Fibroblast of lung (primary cell): ENCODE measurements around the gene COPS4.

ENCODE experiments used
- EZH2 ChIP-seq: IDR thresholded peaks from 2 replicates; pipeline ENCODE4 v1.5.1; 2012; ENCODE audit warnings: low read length, control low read depth, mild to moderate bottlenecking; ENCODE audit errors: missing control alignments
- TF ChIP-seq, protein P1 (sequence below), 2 donors: IDR thresholded peaks in 1 of 2; conservative IDR thresholded peaks in 1 of 2; 1 replicate in 1 of 2; 2 replicates in 1 of 2; pipeline ENCODE4 v1.5.1; 2011 to 2012; ENCODE audit warnings: low read length in 2 of 2, control low read depth in 1 of 2, inconsistent platforms in 1 of 2, low read depth in 1 of 2, mild to moderate bottlenecking in 1 of 2

DNA sequence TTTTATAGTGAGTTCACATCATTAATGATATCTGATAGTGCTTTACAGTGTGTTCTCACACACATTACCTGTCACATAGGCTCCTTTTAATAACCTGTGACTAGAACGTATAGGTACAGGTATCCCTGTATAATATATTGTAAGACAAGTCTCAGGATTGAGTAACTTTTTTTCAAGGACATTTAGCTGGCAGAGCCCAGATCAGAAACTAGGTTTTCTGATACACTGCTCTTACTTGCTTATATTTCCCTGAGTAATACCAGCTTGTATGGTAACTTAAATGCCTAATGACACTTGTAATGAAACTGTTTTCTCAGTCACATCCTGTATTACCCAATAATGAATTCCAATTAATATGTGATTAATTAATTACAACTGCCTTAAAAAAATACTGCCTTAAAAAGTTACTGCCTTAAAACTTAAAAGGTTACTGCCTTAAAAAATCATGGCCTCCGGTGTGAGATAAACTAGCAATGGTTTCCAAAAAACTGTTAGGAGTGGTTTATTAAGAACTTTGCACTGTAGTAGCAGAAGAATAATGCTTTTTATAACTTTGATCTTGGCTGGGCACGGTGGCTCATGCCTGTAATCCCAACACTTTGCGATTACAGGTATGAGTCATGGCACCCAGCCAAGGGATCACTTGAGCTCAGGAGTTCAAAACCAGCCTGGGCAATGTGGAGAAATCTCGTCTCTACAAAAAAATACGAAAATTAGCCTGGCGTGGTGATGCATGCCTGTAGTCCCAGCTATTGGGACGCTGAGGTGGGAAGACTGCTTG lies 11.9 kb downstream of the COPS4 start:
- TF ChIP-seq, protein P1, sequence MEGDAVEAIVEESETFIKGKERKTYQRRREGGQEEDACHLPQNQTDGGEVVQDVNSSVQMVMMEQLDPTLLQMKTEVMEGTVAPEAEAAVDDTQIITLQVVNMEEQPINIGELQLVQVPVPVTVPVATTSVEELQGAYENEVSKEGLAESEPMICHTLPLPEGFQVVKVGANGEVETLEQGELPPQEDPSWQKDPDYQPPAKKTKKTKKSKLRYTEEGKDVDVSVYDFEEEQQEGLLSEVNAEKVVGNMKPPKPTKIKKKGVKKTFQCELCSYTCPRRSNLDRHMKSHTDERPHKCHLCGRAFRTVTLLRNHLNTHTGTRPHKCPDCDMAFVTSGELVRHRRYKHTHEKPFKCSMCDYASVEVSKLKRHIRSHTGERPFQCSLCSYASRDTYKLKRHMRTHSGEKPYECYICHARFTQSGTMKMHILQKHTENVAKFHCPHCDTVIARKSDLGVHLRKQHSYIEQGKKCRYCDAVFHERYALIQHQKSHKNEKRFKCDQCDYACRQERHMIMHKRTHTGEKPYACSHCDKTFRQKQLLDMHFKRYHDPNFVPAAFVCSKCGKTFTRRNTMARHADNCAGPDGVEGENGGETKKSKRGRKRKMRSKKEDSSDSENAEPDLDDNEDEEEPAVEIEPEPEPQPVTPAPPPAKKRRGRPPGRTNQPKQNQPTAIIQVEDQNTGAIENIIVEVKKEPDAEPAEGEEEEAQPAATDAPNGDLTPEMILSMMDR (conservative IDR thresholded peaks at IDR 0.05 in 1 of 2, IDR thresholded peaks at IDR 0.05 in 1 of 2; ENCODE audit: low read depth in 1 of 2, low read length in 2 of 2): no peak
- TF ChIP-seq EZH2: no peak
